M059J (cell line): ENCODE results near the gene CMTM3. TPM values are rescaled to one million over a fixed set of nuclear protein-coding genes. Genes with fewer than 3 reads are reported as not detected.

Experiments used
- DNase-seq: peaks from one replicate; pipeline ENCODE4 v3.0.0-alpha.2; 2012; ENCODE audit warnings: low read depth
- total RNA-seq: library from RNA; depleted of rRNA; stranded (reverse); fragments of >200 nt; shearing (Covaris generic); gene quantifications from 2 replicates; pipeline ENCODE4 v1.2.3, GENCODE V29; 2014

The CMTM3 gene
- total RNA-seq, 1 experiment from 2014 or later: 33.6 TPM

GRCh38 chr16:66635406-66635805, 30.9 kb downstream of the CMTM3 start:
- DNase-seq: no peak

- no peak for DNase-seq
These were observed 31.7 kb downstream of the CMTM3 start for GRCh38 chr16:66636199-66636598.

- no peak for DNase-seq
These were observed 33.3 kb downstream of the CMTM3 start for GRCh38 chr16:66637806-66638205.

GRCh38 chr16:66639091-66639885, 34.8 kb downstream of the CMTM3 start:
- DNase-seq: no peak

- no peak for DNase-seq
These were observed 36.3 kb downstream of the CMTM3 start for GRCh38 chr16:66640724-66641314.

GRCh38 chr16:66641387-66641786, 36.9 kb downstream of the CMTM3 start:
- DNase-seq: no peak

- peak; percentile 9 for DNase-seq
These were observed 43.4 kb downstream of the CMTM3 start for GRCh38 chr16:66647866-66648265.

- no peak for DNase-seq
These were observed 44.7 kb downstream of the CMTM3 start for GRCh38 chr16:66649167-66649566.

GRCh38 chr16:66649636-66650205, 45.2 kb downstream of the CMTM3 start:
- DNase-seq: no peak

GRCh38 chr16:66650707-66651473, 46.4 kb downstream of the CMTM3 start:
- peak; percentile 84 for DNase-seq

GRCh38 chr16:66651474-66651765, 46.9 kb downstream of the CMTM3 start:
- peak; percentile 39 for DNase-seq

GRCh38 chr16:66651965-66652364, 47.5 kb downstream of the CMTM3 start:
- no peak for DNase-seq

GRCh38 chr16:66652661-66653360, 48.3 kb downstream of the CMTM3 start:
- DNase-seq: no peak

- DNase-seq: no peak
These were observed 49.3 kb downstream of the CMTM3 start for GRCh38 chr16:66653581-66654350.

- DNase-seq: no peak
These were observed 52.0 kb downstream of the CMTM3 start for GRCh38 chr16:66656547-66656946.

- no peak for DNase-seq
These were observed 53.8 kb downstream of the CMTM3 start for GRCh38 chr16:66658143-66658859.

- DNase-seq: no peak
These were observed 54.3 kb downstream of the CMTM3 start for GRCh38 chr16:66658860-66659190.

GRCh38 chr16:66660422-66661209, 56.1 kb downstream of the CMTM3 start:
- peak; percentile 93 for DNase-seq

- DNase-seq: no peak
These were observed 56.7 kb downstream of the CMTM3 start for GRCh38 chr16:66661210-66661560.
